Measurements from ENCODE around the gene EEA1.

DNA sequence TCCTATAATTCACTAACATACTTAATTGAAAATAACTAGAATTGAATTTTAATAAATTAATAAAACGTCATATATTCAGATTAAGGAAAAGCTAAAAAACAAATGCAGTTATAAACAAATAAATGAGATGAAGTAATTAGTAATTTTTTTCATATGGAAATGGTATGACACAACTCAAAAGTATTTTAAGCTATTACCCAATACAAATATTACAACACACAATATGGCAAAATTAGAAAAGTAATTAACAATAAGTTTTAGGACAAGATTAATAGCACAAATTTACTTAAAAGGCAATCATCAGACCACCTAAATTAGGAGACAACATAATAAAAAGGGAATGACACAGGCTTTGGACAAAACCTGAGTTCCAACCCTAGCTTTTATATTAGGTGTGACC is 81.7 kb downstream of the EEA1 start:
- TF ChIP-seq, protein P1, sequence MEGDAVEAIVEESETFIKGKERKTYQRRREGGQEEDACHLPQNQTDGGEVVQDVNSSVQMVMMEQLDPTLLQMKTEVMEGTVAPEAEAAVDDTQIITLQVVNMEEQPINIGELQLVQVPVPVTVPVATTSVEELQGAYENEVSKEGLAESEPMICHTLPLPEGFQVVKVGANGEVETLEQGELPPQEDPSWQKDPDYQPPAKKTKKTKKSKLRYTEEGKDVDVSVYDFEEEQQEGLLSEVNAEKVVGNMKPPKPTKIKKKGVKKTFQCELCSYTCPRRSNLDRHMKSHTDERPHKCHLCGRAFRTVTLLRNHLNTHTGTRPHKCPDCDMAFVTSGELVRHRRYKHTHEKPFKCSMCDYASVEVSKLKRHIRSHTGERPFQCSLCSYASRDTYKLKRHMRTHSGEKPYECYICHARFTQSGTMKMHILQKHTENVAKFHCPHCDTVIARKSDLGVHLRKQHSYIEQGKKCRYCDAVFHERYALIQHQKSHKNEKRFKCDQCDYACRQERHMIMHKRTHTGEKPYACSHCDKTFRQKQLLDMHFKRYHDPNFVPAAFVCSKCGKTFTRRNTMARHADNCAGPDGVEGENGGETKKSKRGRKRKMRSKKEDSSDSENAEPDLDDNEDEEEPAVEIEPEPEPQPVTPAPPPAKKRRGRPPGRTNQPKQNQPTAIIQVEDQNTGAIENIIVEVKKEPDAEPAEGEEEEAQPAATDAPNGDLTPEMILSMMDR (IDR thresholded peaks at IDR 0.05): no peak
- TF ChIP-seq POLR2A (IDR thresholded peaks at IDR 0.05): no peak
